Liver (tissue), 9 donors: Measurements from ENCODE around the gene ODC1. TPM values are rescaled to one million over a fixed set of nuclear protein-coding genes. Genes with fewer than 3 reads are reported as not detected.
A peak's percentile ranks its signal among the peaks of the same experiment; 100 is the strongest.

Experiments
- DNase-seq: peaks from one replicate; pipeline ENCODE4 v3.0.0-alpha.2; 2017; ENCODE audit warnings: low spot score
- H3K27ac ChIP-seq, 2 donors: one replicate each; pipeline ENCODE4 v1.7.0; 2013; ENCODE audit warnings: inconsistent platforms in 2 of 2, low read length in 2 of 2, control low read depth in 1 of 2, low read depth in 1 of 2, mild to moderate bottlenecking in 1 of 2
- H3K27me3 ChIP-seq, 4 donors: one replicate each; pipeline versions ENCODE4 v1.6.1 to v1.7.0; 2013; ENCODE audit warnings: low read length in 3 of 4, inconsistent platforms in 1 of 4, mild to moderate bottlenecking in 1 of 4, moderate library complexity in 1 of 4; ENCODE audit not compliant: control insufficient read depth in 4 of 4, insufficient read depth in 4 of 4
- H3K36me3 ChIP-seq, 4 donors: one replicate each; pipeline versions ENCODE4 v1.6.1 to v1.7.0; 2013; ENCODE audit warnings: low read length in 3 of 4, mild to moderate bottlenecking in 3 of 4, low read depth in 1 of 4, moderate library complexity in 1 of 4; ENCODE audit not compliant: control insufficient read depth in 4 of 4, insufficient read depth in 3 of 4
- H3K4me1 ChIP-seq, 4 donors: one replicate each; pipeline versions ENCODE4 v1.6.1 to v1.7.0; 2013; ENCODE audit warnings: low read length in 3 of 4, mild to moderate bottlenecking in 3 of 4, moderate library complexity in 1 of 4; ENCODE audit not compliant: control insufficient read depth in 4 of 4, insufficient read depth in 4 of 4
- H3K4me3 ChIP-seq, 3 donors: one replicate each; pipeline versions ENCODE4 v1.6.1 to v1.7.0; 2013; ENCODE audit warnings: low read length in 3 of 3, control low read depth in 1 of 3, low read depth in 1 of 3, mild to moderate bottlenecking in 1 of 3
- H3K9ac ChIP-seq, 2 donors: one replicate each; pipeline ENCODE4 v1.7.0; 2013; ENCODE audit warnings: low read length in 2 of 2, mild to moderate bottlenecking in 2 of 2, moderate library complexity in 2 of 2, control low read depth in 1 of 2, low read depth in 1 of 2
- H3K9me3 ChIP-seq, 4 donors: one replicate each; pipeline versions ENCODE4 v1.6.1 to v1.7.0; 2013; ENCODE audit warnings: low read length in 3 of 4; ENCODE audit not compliant: control insufficient read depth in 4 of 4
- ATF3 ChIP-seq: IDR thresholded peaks from 2 replicates; pipeline ENCODE4 v1.6.1; 2016; ENCODE audit warnings: antibody characterized with exemption
- EGR1 ChIP-seq, 2 donors: IDR thresholded peaks; 2 replicates each; pipeline ENCODE4 v1.6.1; 2016 to 2018; ENCODE audit warnings: antibody characterized with exemption in 2 of 2, low read depth in 2 of 2
- FOXA1 ChIP-seq: IDR thresholded peaks from 2 replicates; pipeline ENCODE4 v1.6.1; 2016; ENCODE audit warnings: antibody characterized with exemption
- FOXA2 ChIP-seq: IDR thresholded peaks from 2 replicates; pipeline ENCODE4 v1.6.1; 2016; ENCODE audit warnings: antibody characterized with exemption
- HNF4A ChIP-seq, 2 donors: conservative IDR thresholded peaks; 2 replicates each; pipeline ENCODE4 v1.6.1; 2016; ENCODE audit warnings: antibody characterized with exemption in 2 of 2, mild to moderate bottlenecking in 2 of 2
- HNF4G ChIP-seq: IDR thresholded peaks from 2 replicates; pipeline ENCODE4 v1.6.1; 2016; ENCODE audit warnings: antibody characterized with exemption
- JUND ChIP-seq, 2 donors: IDR thresholded peaks; 2 replicates each; pipeline ENCODE4 v1.6.1; 2016; ENCODE audit warnings: antibody characterized with exemption in 2 of 2
- MAX ChIP-seq: IDR thresholded peaks from 2 replicates; pipeline ENCODE4 v1.6.1; 2016; ENCODE audit warnings: antibody characterized with exemption
- NR2F2 ChIP-seq: IDR thresholded peaks from 2 replicates; pipeline ENCODE4 v1.6.1; 2016; ENCODE audit warnings: antibody characterized with exemption
- RAD21 ChIP-seq, 2 donors: IDR thresholded peaks; 2 replicates each; pipeline ENCODE4 v1.6.1; 2016; ENCODE audit warnings: antibody characterized with exemption in 2 of 2, mild to moderate bottlenecking in 2 of 2
- SP1 ChIP-seq: IDR thresholded peaks from 2 replicates; pipeline ENCODE4 v1.6.1; 2018; ENCODE audit warnings: antibody characterized with exemption, mild to moderate bottlenecking
- YY1 ChIP-seq: IDR thresholded peaks from 2 replicates; pipeline ENCODE4 v1.6.1; 2016; ENCODE audit warnings: antibody characterized with exemption, mild to moderate bottlenecking
- ZBTB33 ChIP-seq: IDR thresholded peaks from 2 replicates; pipeline ENCODE4 v1.6.1; 2016; ENCODE audit warnings: antibody characterized with exemption
- WGBS: extraction: QIAGEN DNeasy Blood & Tissue Kit; methylation state at CpG from one replicate; pipeline ENCODE4 v1.1.7; 2013; 5-methylcytosine and 5-hydroxymethylcytosine counted together
- polyA plus RNA-seq, 2 donors: library from polyadenylated mRNA; stranded (reverse) in 1 of 2; unstranded in 1 of 2; fragments of 200-250 nt in 1 of 2; fragments of >200 nt in 1 of 2; fragmentation: Nextera tagmentation in 1 of 2; extraction: Ambion mirVana in 1 of 2; gene quantifications; one replicate each; pipeline versions ENCODE4 v1.2.1 to v1.2.3, GENCODE V29; 2013 to 2015
- total RNA-seq, 2 donors: library from RNA; depleted of rRNA; stranded (reverse); fragments of >200 nt; gene quantifications; one replicate each; pipeline ENCODE4 v1.2.3, GENCODE V29; 2014
- TF ChIP-seq, protein P1 (sequence below): IDR thresholded peaks from 2 replicates; pipeline ENCODE4 v1.6.1; 2016; ENCODE audit warnings: antibody characterized with exemption, mild to moderate bottlenecking
- TF ChIP-seq, protein P2 (sequence below): fragments of 150-350 bp; IDR thresholded peaks from 2 replicates; pipeline ENCODE4 v1.5.1; 2017; ENCODE audit warnings: improper control_type of control experiment, low read depth, low read length; ENCODE audit not compliant: missing input control
- donor health status: healthy.
- donor health status: healthy.
- donor health status: healthy.
- donor health status: healthy.
- donor health status: healthy.

ODC1 gene
- total and polyA plus RNA-seq, 4 donors, result 8.3 to 75.8 (median 48.1) TPM

GRCh38 chr2:10407841-10408648 is 40.1 kb downstream of the ODC1 start (continued):
- TF ChIP-seq JUND (IDR thresholded peaks at IDR 0.05), result peak; percentile 60 to 84

- 81% methylated on average over 4 of the region's 4 CpGs for WGBS
- Histone ChIP-seq H3K9ac (peak overlapping the region; percentile 2 to 4), H3K36me3 (peaks cover 0 to under 1% (median 0%) of the 10 kb centered on the region in 4 donors), H3K27ac (peak overlapping the region; percentile 90 to 92), H3K9me3 (no peaks in the 10 kb centered on the region), H3K4me1 (peaks cover 22 to 66% (median 60%) of the 10 kb centered on the region in 4 donors), H3K27me3 (no peaks in the 10 kb centered on the region), H3K4me3 (no peak overlapping the region)
- DNase-seq, result no peak
- TF ChIP-seq HNF4A (conservative IDR thresholded peaks at IDR 0.05), result no peak
- TF ChIP-seq NR2F2, result no peak
- TF ChIP-seq ATF3, result no peak
- TF ChIP-seq ZBTB33, result no peak
- no peak for TF ChIP-seq FOXA1
- TF ChIP-seq, protein P1, sequence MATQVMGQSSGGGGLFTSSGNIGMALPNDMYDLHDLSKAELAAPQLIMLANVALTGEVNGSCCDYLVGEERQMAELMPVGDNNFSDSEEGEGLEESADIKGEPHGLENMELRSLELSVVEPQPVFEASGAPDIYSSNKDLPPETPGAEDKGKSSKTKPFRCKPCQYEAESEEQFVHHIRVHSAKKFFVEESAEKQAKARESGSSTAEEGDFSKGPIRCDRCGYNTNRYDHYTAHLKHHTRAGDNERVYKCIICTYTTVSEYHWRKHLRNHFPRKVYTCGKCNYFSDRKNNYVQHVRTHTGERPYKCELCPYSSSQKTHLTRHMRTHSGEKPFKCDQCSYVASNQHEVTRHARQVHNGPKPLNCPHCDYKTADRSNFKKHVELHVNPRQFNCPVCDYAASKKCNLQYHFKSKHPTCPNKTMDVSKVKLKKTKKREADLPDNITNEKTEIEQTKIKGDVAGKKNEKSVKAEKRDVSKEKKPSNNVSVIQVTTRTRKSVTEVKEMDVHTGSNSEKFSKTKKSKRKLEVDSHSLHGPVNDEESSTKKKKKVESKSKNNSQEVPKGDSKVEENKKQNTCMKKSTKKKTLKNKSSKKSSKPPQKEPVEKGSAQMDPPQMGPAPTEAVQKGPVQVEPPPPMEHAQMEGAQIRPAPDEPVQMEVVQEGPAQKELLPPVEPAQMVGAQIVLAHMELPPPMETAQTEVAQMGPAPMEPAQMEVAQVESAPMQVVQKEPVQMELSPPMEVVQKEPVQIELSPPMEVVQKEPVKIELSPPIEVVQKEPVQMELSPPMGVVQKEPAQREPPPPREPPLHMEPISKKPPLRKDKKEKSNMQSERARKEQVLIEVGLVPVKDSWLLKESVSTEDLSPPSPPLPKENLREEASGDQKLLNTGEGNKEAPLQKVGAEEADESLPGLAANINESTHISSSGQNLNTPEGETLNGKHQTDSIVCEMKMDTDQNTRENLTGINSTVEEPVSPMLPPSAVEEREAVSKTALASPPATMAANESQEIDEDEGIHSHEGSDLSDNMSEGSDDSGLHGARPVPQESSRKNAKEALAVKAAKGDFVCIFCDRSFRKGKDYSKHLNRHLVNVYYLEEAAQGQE, result no peak
- TF ChIP-seq FOXA2, result no peak
- no peak for TF ChIP-seq EGR1 (IDR thresholded peaks at IDR 0.05; ENCODE audit: low read depth in 2 of 2)
- TF ChIP-seq SP1, result no peak
- TF ChIP-seq RAD21 (IDR thresholded peaks at IDR 0.05), result no peak
- no peak for TF ChIP-seq YY1
- TF ChIP-seq, protein P2, sequence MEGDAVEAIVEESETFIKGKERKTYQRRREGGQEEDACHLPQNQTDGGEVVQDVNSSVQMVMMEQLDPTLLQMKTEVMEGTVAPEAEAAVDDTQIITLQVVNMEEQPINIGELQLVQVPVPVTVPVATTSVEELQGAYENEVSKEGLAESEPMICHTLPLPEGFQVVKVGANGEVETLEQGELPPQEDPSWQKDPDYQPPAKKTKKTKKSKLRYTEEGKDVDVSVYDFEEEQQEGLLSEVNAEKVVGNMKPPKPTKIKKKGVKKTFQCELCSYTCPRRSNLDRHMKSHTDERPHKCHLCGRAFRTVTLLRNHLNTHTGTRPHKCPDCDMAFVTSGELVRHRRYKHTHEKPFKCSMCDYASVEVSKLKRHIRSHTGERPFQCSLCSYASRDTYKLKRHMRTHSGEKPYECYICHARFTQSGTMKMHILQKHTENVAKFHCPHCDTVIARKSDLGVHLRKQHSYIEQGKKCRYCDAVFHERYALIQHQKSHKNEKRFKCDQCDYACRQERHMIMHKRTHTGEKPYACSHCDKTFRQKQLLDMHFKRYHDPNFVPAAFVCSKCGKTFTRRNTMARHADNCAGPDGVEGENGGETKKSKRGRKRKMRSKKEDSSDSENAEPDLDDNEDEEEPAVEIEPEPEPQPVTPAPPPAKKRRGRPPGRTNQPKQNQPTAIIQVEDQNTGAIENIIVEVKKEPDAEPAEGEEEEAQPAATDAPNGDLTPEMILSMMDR, result no peak
- TF ChIP-seq MAX, result no peak
- TF ChIP-seq JUND (IDR thresholded peaks at IDR 0.05), result no peak
- TF ChIP-seq HNF4G, result no peak
Observed at GRCh38 chr2:10407432-10407831, 40.7 kb downstream of the ODC1 start.
